SKM-1 (cell line): ENCODE results near the gene MICU2.
A peak's percentile ranks its signal among the peaks of the same experiment; 100 is the strongest.

ENCODE experiments used
- DNase-seq: peaks from one replicate; lab custom pipeline; 2025; ENCODE audit not compliant: unreplicated experiment; lab: John Stamatoyannopoulos, UW

Gene MICU2, protein sequence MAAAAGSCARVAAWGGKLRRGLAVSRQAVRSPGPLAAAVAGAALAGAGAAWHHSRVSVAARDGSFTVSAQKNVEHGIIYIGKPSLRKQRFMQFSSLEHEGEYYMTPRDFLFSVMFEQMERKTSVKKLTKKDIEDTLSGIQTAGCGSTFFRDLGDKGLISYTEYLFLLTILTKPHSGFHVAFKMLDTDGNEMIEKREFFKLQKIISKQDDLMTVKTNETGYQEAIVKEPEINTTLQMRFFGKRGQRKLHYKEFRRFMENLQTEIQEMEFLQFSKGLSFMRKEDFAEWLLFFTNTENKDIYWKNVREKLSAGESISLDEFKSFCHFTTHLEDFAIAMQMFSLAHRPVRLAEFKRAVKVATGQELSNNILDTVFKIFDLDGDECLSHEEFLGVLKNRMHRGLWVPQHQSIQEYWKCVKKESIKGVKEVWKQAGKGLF

DNA sequence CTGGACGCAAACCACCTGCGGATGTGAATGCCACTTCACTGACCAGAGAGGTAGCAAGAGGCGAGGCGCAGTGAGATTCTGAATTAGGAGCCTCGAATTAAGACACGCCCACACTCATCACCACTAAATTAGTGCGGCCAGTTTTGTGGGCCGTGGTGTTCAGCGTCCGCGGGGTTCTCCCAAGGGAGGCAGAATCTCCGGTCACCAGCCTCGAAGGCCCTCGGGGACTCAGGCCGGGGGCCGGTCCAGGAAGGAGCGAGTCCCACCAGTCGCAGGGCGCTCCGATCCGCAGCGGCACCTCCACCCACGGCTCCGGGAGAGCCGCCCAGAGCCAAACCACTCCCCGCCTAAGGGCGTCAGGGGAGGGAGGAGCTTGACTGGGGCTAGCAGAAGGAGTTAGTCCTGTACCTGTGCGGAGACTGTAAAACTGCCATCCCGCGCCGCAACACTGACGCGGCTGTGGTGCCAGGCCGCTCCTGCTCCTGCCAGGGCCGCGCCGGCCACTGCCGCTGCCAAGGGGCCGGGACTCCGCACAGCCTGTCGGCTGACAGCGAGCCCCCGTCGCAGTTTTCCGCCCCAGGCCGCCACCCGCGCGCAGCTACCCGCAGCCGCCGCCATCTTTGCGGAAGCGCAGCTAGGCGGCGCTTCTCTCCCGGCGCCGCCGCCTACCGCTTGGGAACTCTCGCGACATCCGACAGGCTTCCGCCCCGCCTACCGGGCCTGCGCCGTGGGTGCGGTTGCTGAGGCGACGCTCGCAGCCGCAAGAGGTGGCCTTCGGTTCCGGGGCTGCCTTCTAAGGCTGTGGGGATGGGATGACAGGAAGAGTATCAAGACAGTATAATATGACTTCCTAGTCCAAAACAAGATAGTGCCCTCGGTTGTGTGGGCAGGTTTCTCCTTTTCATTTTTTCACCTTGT is at the start of gene MICU2:
TSS of gene MICU2 (minus strand) at position 640 of the 918 bp plus-strand sequence. CDS start at position 618, 22 bp downstream.
- peak; percentile 88 for DNase-seq

DNA sequence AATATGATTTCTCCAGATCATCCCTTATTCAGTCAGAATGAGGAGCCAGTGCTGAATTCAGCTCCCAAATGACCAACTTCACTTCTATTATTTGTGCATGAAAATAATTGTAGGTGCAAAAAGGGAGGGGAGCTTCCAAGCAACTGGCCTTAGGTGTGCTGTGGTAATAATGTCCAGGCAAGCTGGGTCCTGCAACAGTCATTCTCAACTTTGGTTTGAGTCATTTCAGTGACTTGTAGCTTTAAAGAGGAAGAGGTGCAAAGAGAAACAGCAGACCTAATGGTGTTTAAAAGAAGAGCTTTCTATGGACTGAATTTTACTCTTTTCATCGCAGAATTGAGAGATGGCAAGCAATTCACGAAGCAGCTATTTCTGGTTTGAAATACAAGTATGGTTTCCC is 37.7 kb upstream of the MICU2 start:
- DNase-seq, result no peak

DNA sequence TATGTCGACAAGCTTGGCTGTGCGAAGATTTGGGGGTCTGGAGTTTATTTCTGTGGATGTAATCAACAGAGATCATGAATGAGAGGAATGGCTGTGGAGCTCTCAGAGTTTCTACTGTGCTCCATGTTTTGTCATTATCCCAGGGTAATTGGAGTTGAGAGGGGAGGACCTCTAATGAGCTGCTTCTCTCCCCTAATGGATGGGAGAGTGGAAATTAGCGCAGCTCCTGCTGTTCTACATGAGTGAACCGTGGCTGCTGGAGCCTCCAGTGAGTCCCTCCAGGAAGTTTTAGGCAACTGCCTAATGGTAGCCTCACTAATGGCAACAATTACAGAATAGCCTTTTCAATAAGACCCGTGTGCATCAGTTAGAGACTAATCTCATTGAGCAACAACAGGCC is 35.6 kb upstream of the MICU2 start:
- DNase-seq, result no peak

DNA sequence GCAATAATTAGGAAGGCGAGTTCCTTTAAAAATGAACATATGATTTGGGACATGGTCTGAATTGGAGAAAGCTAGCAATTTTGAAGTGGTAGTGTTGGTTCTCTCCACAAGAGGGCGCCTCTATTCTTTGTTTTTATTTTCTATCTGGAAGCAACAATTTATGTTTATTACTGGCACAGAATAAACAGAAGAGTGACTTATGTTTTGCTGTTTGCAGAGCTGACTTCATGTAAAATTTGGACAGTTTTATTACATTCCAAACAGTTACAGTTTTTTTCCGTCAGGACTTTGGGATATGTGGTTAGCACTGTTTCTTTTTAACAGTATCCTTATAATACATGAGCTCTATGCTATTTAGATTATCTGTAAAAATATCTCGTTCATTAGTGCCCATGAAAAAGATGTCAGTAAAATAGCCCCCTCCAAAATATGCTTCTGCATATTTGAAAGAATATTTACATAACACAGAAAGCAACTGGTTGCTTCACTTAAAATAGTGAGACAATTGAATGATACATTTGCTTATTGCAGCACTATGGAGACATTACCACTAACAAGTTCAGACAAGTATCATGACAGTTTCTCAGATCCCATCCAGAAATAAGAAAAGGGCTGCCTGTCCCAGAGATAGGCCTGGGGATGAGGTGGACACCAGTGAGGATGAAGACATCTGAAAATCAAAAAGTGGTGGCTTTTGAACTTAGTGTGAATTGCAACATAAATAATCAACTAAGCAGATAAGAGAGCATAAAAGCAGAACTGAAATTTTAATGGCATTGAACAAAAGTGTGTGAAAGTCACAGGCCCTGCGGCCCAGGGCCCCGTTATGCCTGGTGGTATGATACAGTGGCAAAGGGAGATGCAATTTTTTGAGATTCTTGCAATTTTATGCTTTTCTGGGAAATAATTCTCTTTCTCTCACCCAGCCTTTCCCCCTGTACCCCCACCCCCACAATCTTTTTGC is 34.6 kb upstream of the MICU2 start:
- no peak for DNase-seq

DNA sequence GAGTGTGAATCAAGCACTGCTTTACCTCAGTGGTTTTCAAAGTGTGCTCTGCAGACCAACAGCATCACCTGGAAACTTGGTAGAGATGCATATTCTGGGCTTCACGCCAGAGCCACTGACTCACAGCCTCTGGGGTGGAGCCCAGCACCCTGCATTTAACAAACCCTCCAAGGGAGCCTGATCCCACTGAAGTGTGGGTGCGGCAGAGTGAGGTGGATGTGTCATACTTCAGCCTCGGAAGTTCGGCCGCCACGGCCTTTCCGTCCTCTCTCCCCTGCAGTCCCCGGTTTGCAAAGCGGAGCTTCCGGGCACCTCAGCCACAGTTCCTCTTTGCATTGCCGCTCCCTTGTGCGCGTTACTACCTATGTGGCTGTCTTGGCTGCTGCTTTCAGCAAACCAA is 33.3 kb upstream of the MICU2 start:
- peak; percentile 73 for DNase-seq

DNA sequence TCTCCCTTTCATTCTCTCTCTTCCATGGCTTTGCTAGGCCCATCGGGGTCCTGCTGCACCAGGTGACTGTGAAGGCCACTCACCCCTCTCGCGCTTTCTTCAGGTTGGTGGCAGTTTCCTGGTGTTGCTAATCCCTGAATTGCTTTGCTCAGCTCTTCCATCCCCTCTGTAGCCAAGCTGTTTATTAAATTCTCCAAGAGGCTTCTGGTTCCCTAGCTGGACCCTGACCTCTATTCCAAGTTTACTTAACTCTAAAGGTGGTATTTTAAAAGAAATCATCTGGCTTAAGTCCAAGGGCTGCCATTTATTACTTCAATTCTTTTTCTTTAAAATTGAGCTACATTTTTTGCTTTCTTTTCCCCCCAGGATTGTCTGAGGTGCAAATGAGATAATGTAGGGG is 32.7 kb upstream of the MICU2 start:
- DNase-seq, result no peak

DNA sequence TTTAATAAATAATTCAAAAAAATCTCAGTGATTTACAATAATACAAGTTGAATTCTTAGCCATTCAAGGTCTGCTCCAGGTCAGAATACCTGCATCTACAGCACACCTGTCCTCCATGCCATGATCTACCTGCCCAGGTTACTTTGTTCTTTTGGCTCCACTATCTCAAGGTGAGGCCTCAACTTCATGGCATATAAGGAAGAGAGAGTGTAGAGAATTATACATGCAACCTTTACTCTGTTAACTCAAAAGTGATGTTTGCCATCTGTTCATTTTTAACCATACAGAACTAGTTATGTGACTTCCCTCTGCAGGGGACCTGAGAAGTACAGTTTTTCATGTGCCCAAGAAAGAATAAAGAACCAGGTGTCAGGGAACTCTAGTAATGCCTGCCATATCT is 28.2 kb upstream of the MICU2 start:
- DNase-seq, result no peak

DNA sequence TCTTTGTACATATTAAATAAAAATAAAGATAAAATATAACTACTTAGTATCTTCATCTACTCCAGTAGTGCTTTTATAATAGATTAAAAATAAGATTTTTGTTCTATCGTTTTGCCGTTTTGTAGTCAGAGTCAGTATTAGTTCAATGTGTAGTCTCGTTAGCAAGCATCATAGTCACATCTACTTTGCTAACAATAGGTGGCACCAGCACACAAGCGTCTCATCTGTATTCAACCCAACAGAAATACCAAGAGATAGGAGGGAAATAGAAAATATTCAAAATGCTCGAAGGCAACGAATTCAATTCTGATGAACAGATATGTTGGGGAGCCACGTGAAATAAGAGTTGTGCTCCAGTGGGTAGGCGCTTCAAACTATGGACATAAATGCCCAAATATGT is 21.4 kb upstream of the MICU2 start:
- peak; percentile 33 for DNase-seq

DNA sequence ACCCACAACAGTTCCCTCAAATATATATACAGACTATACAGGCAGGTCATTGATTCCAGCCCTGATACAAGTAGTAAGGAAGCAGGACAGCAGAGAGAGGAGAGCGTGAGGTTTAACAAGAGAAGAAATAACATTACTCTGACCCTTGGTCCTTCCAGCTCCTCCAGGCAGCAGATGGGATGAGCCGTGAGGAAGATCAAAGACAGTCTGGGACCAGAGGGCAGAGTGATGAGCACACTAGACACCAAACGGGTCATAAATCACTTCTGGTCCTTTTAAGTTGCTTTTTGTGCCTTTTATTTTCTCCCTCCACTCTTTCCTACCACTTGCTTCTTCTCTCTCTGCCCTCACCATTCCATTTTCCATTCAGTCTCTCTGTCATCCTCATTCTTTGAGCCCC is 16.9 kb upstream of the MICU2 start:
- DNase-seq, result no peak

DNA sequence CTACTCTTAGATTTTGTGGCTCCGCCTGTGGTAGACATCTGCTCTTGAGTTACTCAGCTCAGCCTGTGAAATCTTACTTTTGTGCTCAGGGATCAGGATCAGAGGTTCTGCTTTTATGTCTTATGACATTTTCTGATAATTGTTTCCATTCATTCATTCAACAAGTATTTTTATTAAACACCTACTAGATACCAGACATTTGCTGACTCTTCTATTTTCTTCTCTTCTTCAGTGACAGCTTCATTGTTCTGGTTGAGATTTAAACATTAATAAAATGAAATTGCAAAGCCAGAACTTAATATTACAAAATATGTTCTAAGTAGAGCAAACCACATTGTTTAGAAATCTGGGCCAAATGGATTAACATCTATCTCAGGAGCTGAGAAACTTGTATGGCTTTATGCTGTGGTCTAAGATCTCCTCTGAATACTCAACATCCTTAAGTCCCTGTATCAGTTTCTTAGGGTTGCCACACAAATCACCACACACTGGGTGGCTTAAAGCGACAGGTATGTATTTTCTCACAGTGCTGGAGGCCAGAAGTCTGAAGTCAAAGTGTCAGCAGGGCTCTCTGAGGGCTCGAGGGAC is 15.8 kb upstream of the MICU2 start:
- DNase-seq, result no peak

DNA sequence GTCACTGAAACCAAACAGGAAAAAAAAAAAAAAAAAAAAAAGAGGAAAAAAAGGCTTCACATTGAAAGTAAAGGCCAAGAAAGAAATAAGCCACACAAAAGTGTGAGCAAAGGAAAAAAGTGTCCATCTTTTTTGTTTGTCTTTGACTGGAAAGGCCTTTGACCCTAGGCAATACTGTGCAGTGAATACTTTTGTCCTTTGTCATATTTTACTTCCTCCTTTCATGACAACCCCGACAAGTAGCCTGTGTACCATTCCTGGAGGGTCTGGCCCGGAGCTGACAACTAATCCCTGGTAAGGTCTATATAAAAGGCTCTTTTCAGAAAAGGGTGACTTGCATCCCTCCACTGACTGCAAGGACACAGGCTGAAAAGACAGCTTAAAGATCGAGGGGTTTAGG is 12.9 kb upstream of the MICU2 start:
- DNase-seq, result no peak

DNA sequence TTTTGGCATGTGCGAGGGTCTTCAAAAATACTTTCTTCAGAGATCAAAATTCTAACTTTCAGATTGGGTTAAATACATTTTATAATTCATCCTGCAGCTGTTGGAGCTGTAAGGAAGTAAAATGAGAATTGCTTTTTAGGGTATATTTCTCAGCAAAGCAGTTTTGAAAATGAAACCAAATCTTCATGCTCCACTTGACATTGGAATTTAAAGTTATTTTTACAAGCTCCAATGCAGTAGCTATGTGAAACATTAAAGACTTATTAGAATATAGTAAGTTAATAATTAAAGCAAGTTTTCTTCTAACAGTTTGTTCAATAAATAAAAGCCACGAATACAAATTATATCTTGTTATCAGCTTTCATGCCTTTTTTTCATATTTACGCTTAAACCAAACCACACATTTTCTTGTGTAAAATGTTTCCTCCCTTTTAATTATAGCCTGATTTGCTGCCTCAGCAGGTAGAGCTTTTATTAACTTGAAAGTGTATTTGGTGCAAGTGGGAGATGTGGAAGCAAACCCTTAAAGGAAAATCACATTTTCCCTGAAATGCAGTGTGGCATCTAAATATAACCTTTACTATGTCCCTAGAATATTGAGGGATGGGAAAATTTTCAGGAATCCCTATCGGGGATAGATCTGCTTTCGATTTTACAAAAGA is 12.4 kb upstream of the MICU2 start:
- DNase-seq, result no peak

DNA sequence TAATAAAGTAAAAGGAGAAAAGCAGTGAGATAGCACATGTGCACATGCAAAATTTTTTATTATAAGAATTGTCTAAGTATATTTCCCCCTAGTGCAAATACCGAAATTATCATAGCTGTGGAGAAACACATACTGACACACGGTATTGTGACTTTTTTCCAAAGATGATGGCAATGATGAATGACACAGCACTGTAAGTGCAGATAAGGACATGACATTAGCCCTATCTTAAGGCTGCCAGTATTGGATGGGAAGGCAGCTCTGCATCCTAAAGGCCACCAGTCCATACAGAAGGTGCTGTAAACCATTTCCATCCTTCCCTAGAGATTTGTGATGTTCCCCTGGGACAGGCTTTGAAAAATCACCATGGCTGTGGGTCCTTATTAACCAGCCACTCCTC is 11.5 kb upstream of the MICU2 start:
- DNase-seq, result no peak

DNA sequence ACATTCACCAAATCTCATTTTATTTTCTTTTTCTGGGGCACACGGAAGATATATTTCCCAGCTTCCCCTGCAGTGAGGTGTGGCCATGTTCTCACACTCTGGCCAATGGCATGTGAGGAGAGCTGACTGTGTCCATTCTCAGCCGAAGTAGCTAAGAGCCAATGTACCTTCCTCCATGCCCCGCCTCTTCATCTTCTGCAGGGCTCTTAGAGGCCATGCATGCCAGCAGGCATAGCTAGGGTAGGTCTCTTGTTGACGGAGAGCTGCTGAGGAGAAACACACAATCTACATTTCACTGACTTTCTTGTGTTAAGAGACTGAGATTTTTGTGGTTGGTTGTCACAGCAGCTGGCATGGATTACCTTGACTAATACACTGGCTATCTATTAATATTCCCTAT is 9.8 kb upstream of the MICU2 start:
- DNase-seq, result no peak

DNA sequence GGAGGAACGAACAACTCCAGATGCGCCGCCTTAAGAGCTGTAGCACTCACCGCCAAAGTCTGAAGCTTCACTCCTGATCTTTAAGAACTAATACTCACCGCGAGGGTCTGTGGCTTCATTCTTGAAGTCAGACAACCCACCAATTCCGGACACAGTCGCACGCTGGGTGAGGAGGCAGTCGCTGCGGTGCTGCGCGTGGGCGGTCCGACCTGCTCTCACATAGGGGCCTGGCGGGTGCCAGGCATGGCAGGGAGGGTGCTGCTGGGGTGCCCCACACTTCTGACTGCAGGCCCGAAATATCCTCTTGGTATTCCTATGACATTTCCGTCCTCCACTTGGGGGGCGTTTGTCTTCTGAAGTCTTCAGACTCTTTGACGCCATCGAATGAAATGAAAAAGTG is 7.4 kb upstream of the MICU2 start:
- DNase-seq, result no peak

DNA sequence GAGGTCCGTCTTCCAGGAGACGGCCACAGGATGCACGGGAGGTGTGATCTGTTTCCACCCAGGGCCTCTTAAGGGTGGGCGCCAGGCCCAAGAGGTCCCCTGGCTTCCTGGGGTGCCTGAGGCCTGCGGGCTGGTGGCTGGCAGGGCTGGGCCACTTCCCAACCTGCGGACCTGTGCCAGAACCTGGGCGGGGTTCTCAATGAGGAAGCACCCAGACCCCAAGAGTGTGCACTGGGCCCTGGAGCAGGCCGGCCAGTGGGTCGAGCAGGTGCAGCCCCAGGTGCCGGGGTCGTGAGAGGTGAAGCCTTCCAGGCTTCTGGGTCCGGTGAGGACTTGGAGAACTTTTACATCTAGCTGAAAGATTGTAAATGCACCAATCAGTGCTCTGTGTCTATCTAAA is 6.7 kb upstream of the MICU2 start:
- DNase-seq, result no peak

DNA sequence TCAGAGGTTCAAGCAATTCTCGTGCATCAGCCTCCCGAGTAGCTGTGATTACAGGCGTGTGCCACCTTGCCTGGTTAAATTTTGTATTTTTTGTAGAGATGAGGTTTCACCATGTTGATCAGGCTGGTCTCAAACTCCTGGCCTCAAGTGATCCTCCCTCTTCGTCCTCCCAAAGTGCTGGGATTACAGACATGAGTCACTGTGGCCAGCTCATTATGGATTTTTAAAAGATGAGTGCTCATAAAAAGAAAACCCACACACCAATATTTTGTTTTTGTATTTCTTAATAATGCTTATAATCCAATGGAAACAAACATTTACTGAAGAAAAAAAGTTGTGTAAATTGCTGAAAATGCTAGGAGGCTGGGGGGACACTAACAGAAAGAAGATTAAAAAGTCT is 5.0 kb upstream of the MICU2 start:
- no peak for DNase-seq

DNA sequence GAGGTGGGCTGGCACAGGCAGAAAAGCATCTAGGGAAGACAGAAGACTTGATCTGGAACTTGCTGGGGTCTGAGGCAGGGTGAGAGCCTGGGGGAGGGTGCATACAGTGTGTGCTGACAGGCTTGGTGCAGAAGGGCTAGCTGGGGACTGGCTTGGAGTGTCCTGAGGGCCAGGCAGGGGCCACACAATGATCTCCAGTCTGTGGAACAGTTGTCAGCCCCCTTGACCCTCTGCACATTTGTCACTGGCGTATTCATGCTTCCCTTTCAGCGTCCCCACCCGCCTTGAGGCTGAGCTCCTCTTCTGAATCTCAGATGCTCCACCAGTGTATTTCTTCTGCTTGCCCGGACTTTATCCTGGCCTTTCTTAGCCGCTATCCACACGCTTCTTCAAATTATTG is 2.8 kb upstream of the MICU2 start:
- DNase-seq, result no peak

DNA sequence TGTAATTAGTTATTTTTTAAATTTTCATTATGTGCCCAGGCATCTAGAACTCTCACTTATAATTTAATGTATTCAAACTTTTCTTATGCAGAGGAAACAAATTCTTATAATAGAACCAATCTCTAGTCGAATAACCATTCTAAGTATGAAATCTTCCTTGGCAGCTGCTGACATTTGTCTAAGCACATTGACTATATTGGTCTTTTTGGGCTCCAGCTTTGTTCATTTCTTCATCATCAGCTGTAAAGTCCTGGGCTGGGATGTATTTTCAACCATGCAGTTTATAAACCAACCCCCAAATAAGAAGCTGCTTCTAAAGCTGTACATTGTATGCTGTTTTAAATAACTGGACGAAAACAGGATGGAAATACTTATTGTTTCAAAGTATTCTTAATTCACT is 2.3 kb upstream of the MICU2 start:
- DNase-seq, result no peak

DNA sequence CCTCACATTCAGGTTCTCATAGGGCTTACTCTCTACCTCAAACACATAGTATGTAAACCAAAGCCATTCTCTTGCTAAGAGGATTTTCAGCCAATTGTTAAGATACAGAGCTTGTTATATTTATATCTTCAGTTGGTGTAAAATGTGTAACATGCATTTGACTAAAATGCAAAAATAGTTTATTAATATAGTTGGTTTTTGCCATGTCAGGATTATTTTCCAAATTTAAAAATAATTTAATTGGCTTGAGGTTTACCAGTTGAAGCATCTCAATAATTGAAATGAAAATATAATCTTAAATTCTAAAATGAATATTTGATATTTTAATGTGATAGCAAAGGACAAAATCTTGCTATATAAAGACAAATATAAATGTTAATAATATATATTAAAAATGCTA is 7.2 kb downstream of the MICU2 start:
- no peak for DNase-seq
